AG09309 (cell line): ENCODE data around the gene LGALS14.

ENCODE experiments used
- DNase-seq: peaks from one replicate; pipeline ENCODE4 v3.0.0-alpha.2; 2010; ENCODE audit warnings: low read depth
- H3K4me3 ChIP-seq: 2 replicates; pipeline ENCODE4 v1.5.1; 2011; ENCODE audit warnings: mild to moderate bottlenecking, low read depth, low read length, moderate library complexity; ENCODE audit not compliant: control insufficient read depth
- CTCF ChIP-seq: IDR thresholded peaks from 2 replicates; pipeline ENCODE4 v1.5.1; 2011; ENCODE audit warnings: mild to moderate bottlenecking, low read depth, low read length, inconsistent platforms; ENCODE audit not compliant: insufficient read depth, control insufficient read depth; ENCODE audit errors: missing control alignments

LGALS14 gene

GRCh38 chr19:39745643-39746042 is 41.4 kb downstream of the LGALS14 start:
- no peak overlapping the region for H3K4me3 ChIP-seq
- no peak for DNase-seq
- no peak for TF ChIP-seq CTCF

- no peak for DNase-seq
- TF ChIP-seq CTCF: no peak
- H3K4me3 ChIP-seq: no peak overlapping the region
Measured at GRCh38 chr19:39746836-39747529, 42.7 kb downstream of the LGALS14 start.

GRCh38 chr19:39749981-39750380 is 45.7 kb downstream of the LGALS14 start:
- no peak for TF ChIP-seq CTCF
- DNase-seq: no peak
- H3K4me3 ChIP-seq: no peak overlapping the region

- no peak overlapping the region for H3K4me3 ChIP-seq
Measured at GRCh38 chr19:39752390-39752789, 48.1 kb downstream of the LGALS14 start.

GRCh38 chr19:39752795-39753194 is 48.5 kb downstream of the LGALS14 start:
- no peak for TF ChIP-seq CTCF
- no peak overlapping the region for H3K4me3 ChIP-seq
- no peak for DNase-seq

More at GRCh38 chr19:39752390-39752789, 48.1 kb downstream of the LGALS14 start:
- no peak for DNase-seq
- TF ChIP-seq CTCF: no peak

GRCh38 chr19:39754544-39754943 is 50.3 kb downstream of the LGALS14 start:
- TF ChIP-seq CTCF: no peak
- no peak overlapping the region for H3K4me3 ChIP-seq
- no peak for DNase-seq

- no peak for DNase-seq
- H3K4me3 ChIP-seq: no peak overlapping the region
- TF ChIP-seq CTCF: no peak
Measured at GRCh38 chr19:39754971-39755370, 50.7 kb downstream of the LGALS14 start.
